GM21367 (cell line): ENCODE measurements around the gene HACD2.

Source experiments
- ATAC-seq: cut with Tn5 transposase; IDR thresholded peaks from one replicate; pipeline ENCODE4 v1.9.1; 2021; ENCODE audit not compliant: unreplicated experiment

HACD2 gene

DNA sequence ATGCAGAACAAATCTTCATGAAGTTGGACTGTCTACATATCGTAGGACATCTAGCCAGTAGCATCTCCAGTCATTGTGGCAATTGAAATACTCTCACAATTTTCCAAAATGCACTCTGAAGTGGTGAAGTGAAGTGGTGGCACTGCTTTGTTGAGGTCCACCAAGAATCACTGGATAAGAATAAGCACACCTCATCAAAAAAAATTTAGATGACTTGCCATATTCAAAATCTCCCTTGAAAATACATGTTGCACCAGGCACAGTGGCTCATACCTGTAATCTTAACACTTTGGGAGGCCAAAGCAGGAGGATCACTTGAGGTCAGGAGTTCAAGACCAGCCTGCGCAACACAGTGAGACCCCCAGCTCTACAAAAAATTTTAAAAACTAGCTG, 12.9 kb downstream of the HACD2 start:
- no peak for ATAC-seq

DNA sequence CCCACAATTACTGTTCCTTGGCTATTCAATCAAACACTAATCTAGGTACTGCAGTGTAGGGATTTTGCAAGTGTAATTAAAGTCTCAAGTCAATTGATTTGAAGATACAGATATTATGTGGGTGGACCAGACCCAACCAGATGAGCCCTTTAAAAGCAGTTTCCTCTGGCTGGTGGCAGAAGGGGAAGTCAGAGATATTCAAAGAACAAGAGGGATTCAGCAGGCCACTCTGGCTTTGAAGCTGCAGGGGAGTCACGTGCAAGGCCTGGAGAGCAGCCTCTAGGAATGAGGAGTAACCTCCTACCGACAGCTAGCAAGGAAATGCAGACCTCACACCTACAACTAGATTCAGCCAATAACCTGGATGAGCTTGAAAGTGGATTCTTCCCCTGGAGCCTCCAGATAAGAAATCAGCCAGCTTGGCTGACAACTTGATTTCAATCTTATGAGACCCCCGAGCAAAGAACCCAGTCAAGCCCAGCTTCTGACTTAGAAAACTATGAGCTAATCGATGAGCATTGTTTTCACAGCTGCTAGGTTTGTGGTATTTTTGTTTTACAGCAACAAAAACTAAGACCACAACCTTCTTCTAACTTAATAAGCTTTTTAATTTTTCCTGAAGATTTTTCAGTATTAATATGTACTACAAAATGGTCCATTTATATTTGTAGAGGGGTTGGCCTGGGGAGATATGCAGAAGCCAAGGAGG, 13.4 kb downstream of the HACD2 start:
- no peak for ATAC-seq

DNA sequence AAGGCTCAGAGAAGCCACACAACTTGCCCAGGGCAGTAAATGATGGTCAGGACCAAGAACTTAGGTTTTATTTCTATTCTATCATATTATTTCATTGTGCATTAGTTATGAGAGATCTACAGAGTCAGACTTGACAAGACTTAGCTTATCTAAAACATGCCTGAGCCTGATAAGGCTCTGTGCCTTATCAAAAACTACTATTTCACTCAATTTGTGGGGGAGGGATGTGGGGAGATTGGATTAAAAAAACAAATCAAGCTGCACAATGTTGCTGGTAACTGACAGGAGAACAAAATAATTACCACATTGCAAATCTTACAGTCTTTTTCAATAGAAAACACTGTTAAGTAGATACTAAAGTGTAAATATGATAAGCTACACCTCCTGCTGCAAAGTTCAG, 16.0 kb downstream of the HACD2 start:
- no peak for ATAC-seq

DNA sequence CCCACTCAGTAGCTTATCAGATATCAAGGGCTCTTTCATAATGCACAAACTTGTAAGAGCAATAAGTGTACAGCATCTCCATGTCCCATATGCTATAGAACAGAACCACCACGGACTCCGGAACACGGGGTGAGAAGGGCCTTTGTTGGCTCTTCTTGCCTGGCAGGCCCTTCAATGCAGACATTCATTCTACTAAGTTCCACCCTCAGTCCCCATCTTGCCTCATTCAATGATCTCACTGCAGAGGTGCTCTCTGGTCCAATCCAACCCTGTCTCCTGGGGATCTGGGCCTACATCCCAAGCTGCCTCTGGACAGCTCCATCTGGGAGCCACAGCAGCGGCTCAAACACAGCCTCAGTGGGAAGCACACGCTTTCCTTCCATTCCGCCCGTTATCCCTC, 16.8 kb downstream of the HACD2 start:
- ATAC-seq, result no peak

DNA sequence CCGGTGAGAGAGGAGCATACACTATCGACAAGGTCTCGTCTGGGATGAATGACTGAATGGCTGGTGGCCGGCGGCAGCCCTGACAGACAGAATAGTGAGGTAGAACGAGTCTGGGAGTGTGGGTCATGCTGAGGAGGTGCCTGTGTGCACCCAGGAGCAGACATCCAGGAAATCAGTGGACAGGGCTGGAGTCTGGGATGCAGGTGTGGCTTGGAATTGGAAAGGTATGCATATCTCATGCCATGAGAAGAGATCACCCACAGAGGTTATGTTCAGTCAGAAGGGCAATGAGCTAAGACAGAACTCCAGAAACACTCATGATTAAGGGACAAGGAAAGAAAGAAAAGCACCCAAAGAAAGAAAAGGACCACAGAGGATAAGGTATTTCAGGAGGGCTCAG, 20.8 kb downstream of the HACD2 start:
- no peak for ATAC-seq

DNA sequence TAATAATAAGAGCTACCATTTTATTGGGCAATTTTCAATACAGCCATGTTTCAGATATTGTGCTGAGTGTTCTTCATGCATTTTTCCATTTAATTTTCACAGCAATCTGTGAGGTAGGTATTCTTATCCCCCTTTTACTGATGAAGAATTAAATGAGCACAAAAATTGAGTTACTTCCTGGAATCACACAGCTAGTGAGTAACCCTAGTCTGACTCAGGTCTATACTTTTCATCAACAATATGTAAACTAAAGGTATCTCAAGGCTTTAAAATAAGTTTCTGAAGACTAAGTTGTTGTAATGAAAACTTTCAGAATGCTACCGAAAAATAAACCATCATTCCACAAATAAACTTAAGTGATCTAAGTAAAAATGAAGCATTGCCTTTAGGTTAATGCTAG, 22.3 kb downstream of the HACD2 start:
- no peak for ATAC-seq

DNA sequence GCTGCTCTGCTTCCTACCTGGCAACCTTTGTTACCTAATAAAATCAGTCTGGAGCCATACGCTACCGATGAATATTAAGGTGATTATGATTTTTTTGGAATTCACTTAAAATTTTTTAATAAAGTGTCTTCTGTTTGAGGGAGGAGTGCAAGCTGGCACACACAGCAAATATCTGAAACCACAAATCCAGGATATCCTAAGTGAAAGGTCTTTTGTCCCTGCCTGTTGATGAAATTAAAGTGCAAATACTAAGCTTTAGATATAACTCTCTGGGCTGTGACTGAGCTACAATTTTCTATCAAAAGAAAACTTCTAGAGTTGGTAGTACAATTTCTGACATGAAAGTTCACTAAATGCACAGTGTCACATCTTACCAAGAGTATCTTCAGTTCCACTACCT, 23.7 kb downstream of the HACD2 start:
- no peak for ATAC-seq

DNA sequence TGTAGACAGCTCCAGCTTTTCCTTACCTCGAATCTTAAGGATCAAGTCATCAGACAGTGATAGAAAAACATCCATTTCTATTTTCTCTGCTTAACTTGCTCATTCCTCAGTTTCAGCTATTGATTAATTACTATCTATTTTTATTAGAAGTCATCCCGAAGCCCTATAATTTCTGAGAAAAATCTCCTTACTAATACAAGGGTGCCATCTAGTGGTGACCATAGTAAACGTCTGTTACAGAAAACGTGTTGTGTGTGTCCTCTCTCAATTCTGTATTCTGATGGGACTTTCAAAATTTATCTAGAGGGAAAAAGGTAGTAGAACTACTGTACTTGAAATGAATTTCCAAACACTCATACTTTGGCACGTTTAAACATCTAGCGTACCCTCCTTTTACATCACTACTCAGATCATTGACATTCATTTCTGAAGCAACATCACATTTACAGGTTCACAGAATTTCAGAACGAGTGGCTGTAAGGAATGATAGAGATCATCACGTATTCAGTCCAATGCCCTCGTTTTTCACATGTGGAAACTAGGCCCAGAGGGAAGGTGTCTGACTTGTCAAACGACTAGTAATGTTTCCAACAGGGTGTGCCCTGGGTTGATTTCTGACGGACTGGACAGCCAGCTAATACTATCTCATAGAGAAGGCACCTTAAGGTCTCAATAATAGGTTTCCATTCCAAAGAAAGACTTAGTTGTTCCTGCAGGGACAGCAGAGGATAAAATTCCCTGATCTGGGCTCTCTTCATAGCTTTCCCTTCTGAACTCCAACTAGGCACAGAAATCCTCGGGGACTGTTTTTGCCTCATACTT, 25.6 kb downstream of the HACD2 start:
- no peak for ATAC-seq

DNA sequence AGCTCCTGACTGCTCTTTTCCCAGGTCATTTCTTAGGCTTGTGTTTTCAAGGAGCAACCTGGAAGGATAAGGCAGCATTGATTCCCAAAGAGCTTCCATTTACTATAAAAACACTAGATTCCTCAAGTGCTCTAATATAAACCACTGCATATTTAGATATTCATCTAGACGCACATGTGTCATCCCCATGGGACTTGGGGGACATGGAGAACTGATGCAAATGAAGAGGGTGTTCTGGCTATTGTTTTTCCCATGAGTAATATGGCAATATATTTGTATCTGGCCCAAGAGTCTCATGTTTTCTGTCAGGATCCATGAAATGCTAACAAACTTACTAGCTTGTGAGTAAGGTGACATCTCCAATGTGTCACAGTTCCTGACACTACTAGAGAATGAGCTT, 31.3 kb downstream of the HACD2 start:
- ATAC-seq, result no peak

DNA sequence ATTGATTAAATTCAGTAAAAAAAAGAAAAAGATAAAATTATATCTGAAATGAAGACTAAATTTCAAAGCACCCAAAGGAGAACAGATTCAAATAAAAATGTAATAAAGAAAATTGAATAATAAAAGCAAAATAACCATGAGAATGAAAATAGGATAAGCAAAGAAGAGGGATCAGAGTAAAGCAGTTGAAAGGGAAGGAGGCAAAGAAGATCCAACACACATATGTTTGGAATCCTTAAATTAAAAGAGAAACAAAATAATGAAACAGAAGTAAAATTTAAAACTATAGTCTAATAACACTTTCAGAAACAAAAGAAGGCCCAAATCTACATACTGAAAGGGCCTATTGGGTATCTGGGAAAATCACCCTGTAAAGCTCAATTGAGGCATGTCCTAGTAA, 32.1 kb downstream of the HACD2 start:
- no peak for ATAC-seq

DNA sequence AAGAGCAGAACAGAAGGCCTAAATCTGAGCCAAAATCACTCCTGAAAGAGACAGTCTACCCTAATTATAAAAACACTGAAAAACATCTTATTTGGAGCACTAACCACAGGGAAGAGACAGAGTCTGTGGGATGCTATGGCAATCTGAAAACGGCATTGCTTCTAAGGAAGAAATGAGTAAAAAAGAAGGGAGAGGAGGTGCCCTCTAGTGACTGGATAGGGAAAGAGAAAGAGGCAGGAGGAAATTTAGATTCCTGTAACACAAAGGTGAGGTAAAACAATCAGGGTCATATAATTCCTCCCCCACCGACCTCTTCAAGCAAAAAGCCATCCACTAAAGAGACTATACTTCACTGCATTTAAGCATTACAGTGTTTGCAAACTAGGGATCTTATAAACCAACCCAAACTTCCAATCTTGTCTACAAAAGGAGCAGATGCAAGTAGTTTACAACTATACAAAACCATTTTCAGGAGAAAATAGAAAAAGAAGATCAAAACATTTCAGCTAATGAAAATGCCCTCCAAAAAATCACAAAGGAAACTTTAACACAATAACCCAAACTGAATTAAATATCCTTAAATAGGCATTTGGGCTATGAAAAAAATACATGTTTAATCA, 32.6 kb downstream of the HACD2 start:
- ATAC-seq, result no peak

DNA sequence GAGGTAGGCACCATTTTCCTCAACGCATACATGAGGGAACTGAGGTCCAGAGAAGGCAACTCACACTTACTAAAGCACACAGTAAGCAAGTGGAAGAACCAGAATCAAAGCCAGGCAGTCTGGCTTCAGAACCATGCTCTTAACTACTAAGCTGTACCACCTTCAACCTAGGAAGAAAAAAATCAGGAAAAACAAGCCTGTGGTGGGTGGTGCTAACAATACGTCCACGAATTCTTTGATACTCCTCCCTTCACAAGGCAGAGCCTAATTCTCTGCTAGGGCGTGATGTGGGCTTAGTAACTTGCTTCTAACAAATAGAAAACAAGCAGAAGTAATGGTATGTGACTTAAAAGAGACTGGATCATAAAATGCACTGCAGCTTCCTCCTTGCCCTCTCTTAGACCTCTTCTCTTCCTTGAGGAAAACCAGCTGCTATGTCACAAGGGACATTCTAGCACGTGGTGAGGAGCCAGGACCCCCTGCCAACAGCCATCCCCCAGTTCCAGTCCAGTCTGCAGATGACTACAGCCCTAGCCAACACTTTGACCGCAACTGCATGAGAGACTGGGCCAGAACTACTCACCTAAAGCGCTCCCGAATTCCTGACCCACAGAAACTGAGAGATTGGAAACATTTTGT, 36.9 kb downstream of the HACD2 start:
- ATAC-seq, result no peak

DNA sequence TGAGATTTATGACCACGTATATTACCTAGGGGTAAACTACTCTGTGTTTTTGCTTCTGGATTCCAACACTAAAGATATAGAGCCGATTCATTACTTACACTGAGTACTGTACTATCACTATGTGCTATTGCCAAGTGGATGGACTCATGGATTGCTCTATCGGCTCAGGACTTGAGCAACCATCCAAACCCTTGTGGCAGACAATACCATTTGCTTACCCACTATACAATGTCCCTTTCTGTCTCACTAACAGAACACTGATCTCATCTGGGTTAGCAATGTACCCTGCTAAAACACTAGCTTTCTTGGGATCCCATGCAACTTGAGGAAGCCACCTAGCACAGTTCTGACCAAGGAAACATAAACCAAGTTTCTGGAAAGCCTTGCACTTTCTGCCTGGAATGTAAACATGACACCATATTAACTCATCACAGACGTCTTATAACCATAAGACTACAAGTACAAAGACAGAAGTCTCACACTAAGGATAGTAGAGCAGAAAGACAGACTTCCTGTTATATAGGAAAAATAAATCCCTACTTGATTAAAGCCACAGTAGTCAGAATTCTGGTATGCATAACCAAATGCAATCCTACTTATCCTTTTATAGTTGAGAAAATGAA, 38.6 kb downstream of the HACD2 start:
- ATAC-seq, result no peak

DNA sequence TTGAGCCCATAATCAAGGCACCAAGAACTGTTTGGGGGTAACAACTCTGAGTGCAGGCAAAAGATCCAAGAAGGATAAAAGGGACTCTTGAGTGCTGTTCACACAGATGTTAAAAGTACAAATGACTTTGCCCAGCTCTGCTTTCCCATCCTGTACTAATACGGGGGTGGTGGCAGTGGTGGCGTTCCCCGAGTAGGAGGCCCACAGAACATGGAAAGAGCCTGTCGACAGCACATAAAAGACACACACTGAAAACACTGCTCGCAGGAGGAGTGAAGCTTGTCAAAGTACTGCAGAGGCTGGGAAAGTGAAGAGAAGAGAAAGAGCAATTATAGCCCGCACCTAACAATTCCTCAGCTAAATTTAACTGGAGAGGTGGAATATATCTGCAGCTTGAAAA, 40.9 kb downstream of the HACD2 start:
- ATAC-seq, result no peak

DNA sequence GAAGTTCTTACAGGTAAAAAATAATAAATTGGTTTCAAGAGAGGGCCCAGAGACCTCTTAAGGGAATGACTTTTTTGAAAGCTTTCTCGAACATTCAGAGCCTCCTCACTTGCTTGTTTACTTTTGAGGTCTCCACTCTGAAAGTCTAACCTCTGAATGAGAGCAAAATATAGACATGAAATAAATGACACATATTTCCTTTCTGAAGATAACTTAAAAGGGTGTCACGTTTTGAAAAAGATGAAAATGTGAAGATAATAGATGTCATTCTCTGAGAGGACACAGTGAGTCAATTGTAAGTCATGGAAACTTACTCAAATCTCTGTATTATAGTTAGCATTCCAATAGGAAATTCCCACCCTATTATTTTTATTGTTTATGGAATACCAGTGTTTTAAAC, 44.6 kb downstream of the HACD2 start:
- ATAC-seq, result no peak

DNA sequence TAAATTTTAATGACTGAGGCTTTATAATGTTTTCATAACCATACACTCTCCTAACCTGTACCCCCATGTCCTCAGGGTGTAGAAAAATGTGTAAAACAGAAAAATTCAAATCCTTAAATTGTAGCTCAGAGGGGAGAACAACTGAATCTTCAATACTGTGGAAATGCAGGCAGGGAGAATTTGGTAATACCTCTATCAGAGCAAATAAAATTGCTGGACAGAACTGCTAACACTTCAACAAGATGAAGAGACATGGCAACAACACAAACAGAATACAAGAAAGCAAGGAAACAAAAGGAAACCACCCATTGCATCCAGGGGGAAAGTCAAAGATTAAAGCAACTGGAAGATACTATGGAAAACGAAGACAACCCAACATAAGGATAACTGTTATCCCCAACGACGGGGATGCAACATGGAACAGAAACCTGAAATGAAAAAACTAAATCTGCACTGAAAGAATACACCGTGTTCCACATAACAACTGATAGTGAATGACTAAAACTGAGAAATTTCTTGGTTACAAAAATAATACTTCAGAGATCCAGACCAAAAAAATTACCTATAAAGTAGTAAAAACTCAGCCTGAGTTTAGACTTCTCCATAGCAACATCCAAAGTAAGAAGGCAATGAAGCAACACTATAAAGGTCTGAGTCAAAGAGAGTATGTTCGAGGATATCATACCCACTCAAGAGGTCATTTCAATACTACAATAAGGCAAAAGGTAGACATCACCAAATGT, 48.5 kb downstream of the HACD2 start:
- peak; percentile 67 for ATAC-seq

DNA sequence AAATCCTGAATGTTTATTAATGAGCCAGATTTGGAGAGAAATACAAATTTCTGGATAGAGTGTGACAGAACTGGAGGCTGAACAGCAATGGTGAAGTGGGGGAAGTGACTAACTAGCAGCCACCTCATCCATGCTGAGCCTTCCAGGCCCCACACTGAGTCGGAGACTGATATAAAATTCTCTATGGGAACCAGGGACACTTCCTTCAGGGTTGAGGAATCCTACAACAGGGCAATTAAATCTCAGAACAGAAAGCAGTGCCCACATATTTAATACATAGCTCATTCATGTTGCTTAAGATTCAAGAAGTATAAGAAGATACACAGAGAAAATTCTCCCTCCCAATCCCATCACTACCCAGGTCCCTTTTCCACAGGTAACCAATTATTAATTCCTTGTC, 49.3 kb downstream of the HACD2 start:
- no peak for ATAC-seq

DNA sequence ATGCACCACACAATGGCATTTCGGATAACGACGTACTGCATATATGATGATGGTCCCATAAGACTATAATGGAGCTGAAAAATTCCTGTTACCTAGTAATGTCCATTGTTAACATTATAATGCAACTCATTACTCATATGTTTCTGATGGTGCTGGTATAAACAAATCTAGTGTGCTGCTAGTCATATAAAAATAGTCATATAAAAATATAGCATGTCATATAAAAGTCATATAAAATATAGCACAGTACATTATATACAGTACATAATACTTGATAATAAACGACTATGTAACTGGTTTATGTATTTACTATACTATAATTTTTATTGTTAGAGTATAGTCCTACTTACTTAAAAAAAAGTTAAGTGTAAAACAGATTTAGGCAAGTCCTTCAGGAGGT, 50.6 kb downstream of the HACD2 start:
- no peak for ATAC-seq

DNA sequence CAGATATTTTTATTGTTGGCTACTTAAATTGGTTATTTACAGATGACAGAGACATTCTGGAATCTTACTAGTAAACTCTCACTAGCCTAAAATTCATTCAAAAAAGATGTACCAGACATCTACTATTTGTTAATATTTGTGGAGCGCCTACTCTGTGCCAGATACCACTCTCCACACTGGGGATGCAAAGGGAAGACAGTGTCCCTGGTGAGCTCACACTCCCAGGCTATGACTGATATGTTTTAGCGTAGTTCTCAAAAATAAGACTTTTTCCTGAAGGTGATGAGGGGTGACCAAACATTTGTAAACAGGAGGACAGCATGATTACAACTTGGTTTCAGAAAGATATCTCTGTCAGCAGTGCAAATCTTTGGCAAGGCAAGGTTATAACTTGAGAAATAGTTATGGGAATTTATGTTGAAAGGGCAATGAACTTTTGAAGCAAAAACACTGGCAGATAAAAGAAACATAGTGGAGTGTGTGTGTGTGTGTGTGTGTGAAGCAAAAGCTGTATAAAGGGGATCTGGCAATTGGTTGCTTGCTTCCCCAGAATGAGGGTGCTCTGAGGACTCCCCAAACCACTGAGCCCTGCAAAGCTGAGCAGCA, 51.2 kb downstream of the HACD2 start:
- no peak for ATAC-seq

DNA sequence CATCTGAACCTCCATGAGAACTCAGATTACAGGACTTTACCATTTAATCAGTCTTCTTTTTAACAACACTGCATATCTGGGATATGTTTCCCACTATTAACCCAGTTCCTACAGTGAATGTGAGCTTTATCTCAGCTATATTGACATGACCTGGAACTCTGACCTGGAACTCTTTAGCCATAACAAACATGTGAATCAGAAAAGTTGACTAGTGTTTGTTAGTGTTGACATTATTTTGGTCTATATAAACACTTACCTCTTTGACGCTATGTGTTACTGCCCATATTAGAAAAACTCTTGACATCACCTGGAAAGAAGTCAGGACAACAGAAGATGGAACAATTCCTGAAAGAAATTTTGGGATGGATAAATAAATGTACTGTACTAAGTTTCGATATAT, 56.7 kb downstream of the HACD2 start:
- no peak for ATAC-seq
